Loucy (cell line): ENCODE data around the gene SLC36A1.

Experiments used
- EZH2phosphoT487 ChIP-seq: fragments of 200-600 bp; IDR thresholded peaks from 2 replicates; pipeline ENCODE4 v1.6.1; 2018; ENCODE audit warnings: antibody characterized with exemption, mild to moderate bottlenecking, moderate library complexity, borderline replicate concordance
- TF ChIP-seq, protein P1 (sequence below): fragments of 200-600 bp; sonication (generic); conservative IDR thresholded peaks from 2 replicates; pipeline ENCODE4 v1.5.1; 2014; ENCODE audit warnings: mild to moderate bottlenecking, antibody characterized with exemption, low read length

GRCh38 chr5:151449839-151450238 is 2.4 kb downstream of the SLC36A1 start:
- TF ChIP-seq, protein P1, sequence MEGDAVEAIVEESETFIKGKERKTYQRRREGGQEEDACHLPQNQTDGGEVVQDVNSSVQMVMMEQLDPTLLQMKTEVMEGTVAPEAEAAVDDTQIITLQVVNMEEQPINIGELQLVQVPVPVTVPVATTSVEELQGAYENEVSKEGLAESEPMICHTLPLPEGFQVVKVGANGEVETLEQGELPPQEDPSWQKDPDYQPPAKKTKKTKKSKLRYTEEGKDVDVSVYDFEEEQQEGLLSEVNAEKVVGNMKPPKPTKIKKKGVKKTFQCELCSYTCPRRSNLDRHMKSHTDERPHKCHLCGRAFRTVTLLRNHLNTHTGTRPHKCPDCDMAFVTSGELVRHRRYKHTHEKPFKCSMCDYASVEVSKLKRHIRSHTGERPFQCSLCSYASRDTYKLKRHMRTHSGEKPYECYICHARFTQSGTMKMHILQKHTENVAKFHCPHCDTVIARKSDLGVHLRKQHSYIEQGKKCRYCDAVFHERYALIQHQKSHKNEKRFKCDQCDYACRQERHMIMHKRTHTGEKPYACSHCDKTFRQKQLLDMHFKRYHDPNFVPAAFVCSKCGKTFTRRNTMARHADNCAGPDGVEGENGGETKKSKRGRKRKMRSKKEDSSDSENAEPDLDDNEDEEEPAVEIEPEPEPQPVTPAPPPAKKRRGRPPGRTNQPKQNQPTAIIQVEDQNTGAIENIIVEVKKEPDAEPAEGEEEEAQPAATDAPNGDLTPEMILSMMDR: no peak
- TF ChIP-seq EZH2phosphoT487: no peak
